GM12878 (cell line): ENCODE results near the gene ACOT6. TPM values are rescaled to one million over a fixed set of nuclear protein-coding genes. Genes with fewer than 3 reads are reported as not detected.

Experiments used
- ATAC-seq: fragments of 200-7000 bp; cut with Tn5 transposase; 3 replicates; pipeline ENCODE4 v1.9.1; 2020; ENCODE audit warnings: mild to moderate bottlenecking, moderate library complexity
- BruUV-seq: library from RNA; stranded (reverse); fragments of 400-500 nt; replicated peaks from 2 replicates; lab custom pipeline; 2021; lab: Mats Ljungman, UMichigan
- CTCF ChIA-PET: fragments of 300-600 bp; sonication (Branson Sonifier 250); formaldehyde crosslinking; extraction: SDS; loops from one replicate; lab custom pipeline; 2021; ENCODE audit warnings: inconsistent platforms; lab: Yijun Ruan, JAX
- POLR2A ChIA-PET: fragments of 350-600 bp; formaldehyde crosslinking; extraction: SDS; loops from one replicate; lab custom pipeline; 2021; ENCODE audit warnings: inconsistent platforms; lab: Charles Lee
- RAD21 ChIA-PET: fragments of 300-600 bp; sonication (Branson Sonifier 250); formaldehyde crosslinking; loops from one replicate; lab custom pipeline; 2023; ENCODE audit warnings: antibody characterized with exemption; ENCODE audit not compliant: unreplicated experiment; lab: Charles Lee
- SMC1A ChIA-PET: fragments of 300-600 bp; sonication (Branson Sonifier 250); formaldehyde crosslinking; loops from one replicate; lab custom pipeline; 2023; ENCODE audit not compliant: unreplicated experiment, uncharacterized antibody; lab: Charles Lee
- DNase-seq: peaks from one replicate; pipeline ENCODE4 v3.0.0-alpha.2; 2011; ENCODE audit warnings: low read depth, low spot score
- FAIRE-seq: peaks from 3 replicates; lab custom pipeline; 2011; peaks lifted over from hg19 to GRCh38; lab: Jason Lieb, UNC
- H2AFZ ChIP-seq: 2 replicates; pipeline ENCODE4 v1.6.0; 2011; ENCODE audit warnings: low read depth, low read length, control low read depth; ENCODE audit not compliant: control insufficient read depth
- H3K27ac ChIP-seq: 2 replicates; pipeline ENCODE4 v1.5.1; 2011; ENCODE audit warnings: control low read depth; ENCODE audit not compliant: control insufficient read depth, insufficient read depth
- H3K27me3 ChIP-seq, 2 experiments: replicated peaks in 1 of 2; 2 replicates each; pipeline versions ENCODE4 v1.6.0 to v1.6.1; 2011; ENCODE audit warnings: low read length in 1 of 2; ENCODE audit not compliant: control insufficient read depth in 2 of 2, insufficient read depth in 2 of 2
- H3K36me3 ChIP-seq, 2 experiments: 2 replicates each; pipeline ENCODE4 v1.5.1; 2011; ENCODE audit warnings: low read length in 1 of 2; ENCODE audit not compliant: control insufficient read depth in 2 of 2, insufficient read depth in 2 of 2
- H3K4me1 ChIP-seq: 2 replicates; pipeline ENCODE4 v1.6.1; 2011; ENCODE audit warnings: mild to moderate bottlenecking, low read length, moderate library complexity, mixed read lengths; ENCODE audit not compliant: control insufficient read depth, insufficient read depth
- H3K4me2 ChIP-seq: 2 replicates; pipeline ENCODE4 v1.6.0; 2011; ENCODE audit warnings: control low read depth; ENCODE audit not compliant: control insufficient read depth, insufficient read depth
- H3K4me3 ChIP-seq: fragments of 200-600 bp; sonication (generic); 2 replicates; pipeline ENCODE4 v1.5.1; 2016
- H3K79me2 ChIP-seq: 2 replicates; pipeline ENCODE4 v1.6.0; 2011; ENCODE audit warnings: low read length; ENCODE audit not compliant: control insufficient read depth, insufficient read depth
- H3K9ac ChIP-seq: 2 replicates; pipeline ENCODE4 v1.8.0; 2011; ENCODE audit warnings: low read length, control low read depth, mixed read lengths; ENCODE audit not compliant: control insufficient read depth, insufficient read depth
- H3K9me3 ChIP-seq: replicated peaks from 3 replicates; pipeline ENCODE4 v1.5.1; 2011; ENCODE audit warnings: mild to moderate bottlenecking, low read length; ENCODE audit not compliant: control insufficient read depth, insufficient read depth
- H4K20me1 ChIP-seq: 2 replicates; pipeline ENCODE4 v1.6.0; 2011; ENCODE audit not compliant: control insufficient read depth, insufficient read depth
- ATF2 ChIP-seq: IDR thresholded peaks from 2 replicates; pipeline ENCODE4 v1.6.1; 2012; ENCODE audit warnings: low read length, inconsistent platforms
- EED ChIP-seq: sonication (generic); IDR thresholded peaks from 2 replicates; pipeline ENCODE4 v1.6.1; 2016; ENCODE audit warnings: antibody characterized with exemption, low read depth
- JUNB ChIP-seq: IDR thresholded peaks from 2 replicates; pipeline ENCODE4 v1.6.1; 2016; ENCODE audit warnings: antibody characterized with exemption, mild to moderate bottlenecking
- RUNX3 ChIP-seq: IDR thresholded peaks from 2 replicates; pipeline ENCODE4 v1.6.1; 2012; ENCODE audit warnings: low read length, inconsistent platforms
- TCF12 ChIP-seq: IDR thresholded peaks from 2 replicates; pipeline ENCODE4 v1.6.1; 2011; ENCODE audit warnings: low read depth, mild to moderate bottlenecking, low read length
- WGBS: methylation state at CpG from one replicate; pipeline ENCODE4 v1.1.6; 2016; ENCODE audit warnings: low lambda C conversion rate; ENCODE audit not compliant: insufficient replicate concordance, insufficient coverage; ENCODE audit errors: missing lambda C conversion rate; 5-methylcytosine and 5-hydroxymethylcytosine counted together
- in situ Hi-C: fragments of 300-500 bp; cut with MboI; formaldehyde crosslinking; loops from 9 replicates; pipeline ENCODE4 v1.14.3; 2018; ENCODE audit warnings: mixed read lengths
- intact Hi-C: fragments of 100-400 bp; cut with micrococcal nuclease; formaldehyde crosslinking; loops from one replicate; pipeline ENCODE4 v1.14.2; 2022; ENCODE audit not compliant: unreplicated experiment
- polyA plus RNA-seq, 11 experiments: library from polyadenylated mRNA; depleted of rRNA in 4 of 11; unstranded in 6 of 11; stranded (reverse) in 5 of 11; fragments of >200 nt; fragmentation: Nextera tagmentation in 4 of 11; fragmentation: Illumina TruSeq in 1 of 11; extraction: Ambion mirVana in 4 of 11; extraction: Trizol in 1 of 11; gene quantifications; 1 replicate in 1 of 11; 2 replicates in 10 of 11; pipeline versions ENCODE4 v1.2.1 to v1.2.3, GENCODE V29; 2011 to 2016; ENCODE audit warnings: inconsistent platforms in 2 of 11, missing spikeins in 2 of 11, low read depth in 1 of 11
- total RNA-seq, 4 experiments: library from RNA; depleted of rRNA in 3 of 4; stranded (reverse); fragments of >200 nt in 3 of 4; fragmentation: Illumina TruSeq in 1 of 4; extraction: Trizol in 1 of 4; gene quantifications; 2 replicates each; pipeline versions ENCODE4 v1.2.1 to v1.2.3, GENCODE V29; 2013 to 2021

ACOT6 gene
- total and polyA plus RNA-seq, 10 of the 15 experiments (the other 5 are each of a cell fraction or from before 2014, with no cell fraction given), result not detected

GRCh38 chr14:73627151-73627558 is 14.8 kb downstream of the ACOT6 start:
- WGBS, result 2% methylated on average over 2 of the region's 2 CpGs
- no peak overlapping the region for H2AFZ ChIP-seq
- H3K9ac ChIP-seq, result no peak overlapping the region
- intact Hi-C loops, result no loop called here
- RAD21 ChIA-PET, result interaction anchor here (0.6 to 2.0 kb wide), 5 partner anchors 11 to 224 kb away, joined by 3 to 5 read pairs (median 3); no protein-coding TSS in a partner anchor
- DNase-seq (no peak), FAIRE-seq (peak; percentile 13), ATAC-seq (no peak)
- in situ Hi-C loops, result no loop called here
- no peaks in the 10 kb centered on the region for H4K20me1 ChIP-seq
- no peak overlapping the region for H3K4me3 ChIP-seq
- no peaks in the 10 kb centered on the region for H3K9me3 ChIP-seq
- no TSS peak for BruUV-seq
- H3K27ac ChIP-seq, result no peak overlapping the region
- H3K79me2 ChIP-seq, result no peaks in the 10 kb centered on the region
- H3K4me2 ChIP-seq, result no peak overlapping the region
- H3K4me1 ChIP-seq, result no peaks in the 10 kb centered on the region
- CTCF ChIA-PET, result interaction anchor here (0.8 kb wide), 2 partner anchors 10 to 40 kb away, joined by 4 read pairs; no protein-coding TSS in a partner anchor
- no peaks in the 10 kb centered on the region for H3K27me3 ChIP-seq
- POLR2A ChIA-PET, result interaction anchor here (1.5 kb wide), 1 partner anchor 10 kb away, joined by 11 read pairs; no protein-coding TSS in a partner anchor
- SMC1A ChIA-PET, result interaction anchor here (0.7 to 3.2 kb wide), 5 partner anchors 10 to 119 kb away, joined by 3 to 13 read pairs (median 4); no protein-coding TSS in a partner anchor
- peak; percentile 57 for TF ChIP-seq JUNB
- peak; percentile 49 for TF ChIP-seq RUNX3
- 0 out of 2 replicates have a peak, but pooled peaks have one; percentile 35 for TF ChIP-seq EED
- TF ChIP-seq ATF2, result no peak
- peak; percentile 35; the same call in 1 of the 2 replicates for TF ChIP-seq TCF12
- no peaks in the 10 kb centered on the region for H3K36me3 ChIP-seq
